IMR-90 (cell line): ENCODE data around the gene MOB2. TPM values are rescaled to one million over a fixed set of nuclear protein-coding genes. Genes with fewer than 3 reads are reported as not detected.

ENCODE experiments used
- ATAC-seq: fragments of 200-7000 bp; cut with Tn5 transposase; 2 replicates; pipeline ENCODE4 v1.9.1; 2020; ENCODE audit warnings: low read depth, mild to moderate bottlenecking, moderate library complexity
- BruUV-seq: library from RNA; stranded (reverse); fragments of 400-500 nt; replicated peaks from 2 replicates; lab custom pipeline; 2021; lab: Mats Ljungman, UMichigan
- CTCF ChIA-PET: fragments of 300-600 bp; formaldehyde crosslinking; extraction: SDS; loops from one replicate; lab custom pipeline; 2021; ENCODE audit warnings: antibody characterized with exemption; lab: Yijun Ruan, JAX
- POLR2A ChIA-PET: fragments of 300-600 bp; sonication (Branson Sonifier 250); formaldehyde crosslinking; loops from one replicate; lab custom pipeline; 2022; ENCODE audit warnings: antibody characterized with exemption; ENCODE audit not compliant: unreplicated experiment; lab: Charles Lee
- DNase-seq: peaks from one replicate; pipeline ENCODE4 v3.0.0; 2013
- H2AFZ ChIP-seq: replicated peaks from 2 replicates; pipeline ENCODE3; 2013; ENCODE audit warnings: low read length, mild to moderate bottlenecking; ENCODE audit not compliant: poor library complexity
- H2AK5ac ChIP-seq: 2 replicates; pipeline ENCODE4 v1.6.1; 2013; ENCODE audit warnings: low read depth, low read length, inconsistent platforms
- H2AK9ac ChIP-seq: replicated peaks from 2 replicates; pipeline ENCODE3; 2013; ENCODE audit warnings: mild to moderate bottlenecking, low read depth, low read length, moderate library complexity; ENCODE audit not compliant: poor library complexity
- H2BK120ac ChIP-seq: 2 replicates; pipeline ENCODE4 v1.6.1; 2013; ENCODE audit warnings: low read depth, low read length, inconsistent platforms
- H2BK15ac ChIP-seq: 3 replicates; pipeline ENCODE4 v1.6.1; 2013; ENCODE audit warnings: low read depth, low read length, inconsistent platforms
- H2BK20ac ChIP-seq: 2 replicates; pipeline ENCODE4 v1.6.1; 2013; ENCODE audit warnings: low read depth, mild to moderate bottlenecking, inconsistent platforms, low read length, moderate library complexity
- H2BK5ac ChIP-seq: 2 replicates; pipeline ENCODE4 v1.6.1; 2013; ENCODE audit warnings: mild to moderate bottlenecking, low read depth, low read length, inconsistent platforms; ENCODE audit not compliant: poor library complexity, severe bottlenecking
- H3K14ac ChIP-seq: replicated peaks from 2 replicates; pipeline ENCODE4 v1.6.1; 2013; ENCODE audit warnings: low read depth, low read length, inconsistent platforms
- H3K18ac ChIP-seq: 2 replicates; pipeline ENCODE4 v1.6.1; 2013; ENCODE audit warnings: low read depth, low read length, control low read depth
- H3K23ac ChIP-seq: 2 replicates; pipeline ENCODE4 v1.6.1; 2013; ENCODE audit warnings: low read depth, low read length, inconsistent platforms
- H3K27ac ChIP-seq: 2 replicates; pipeline ENCODE4 v1.5.1; 2013; ENCODE audit warnings: mild to moderate bottlenecking, control low read depth, low read length; ENCODE audit not compliant: insufficient read depth
- H3K27me3 ChIP-seq: 2 replicates; pipeline ENCODE4 v1.6.1; 2013; ENCODE audit warnings: low read length; ENCODE audit not compliant: control insufficient read depth, insufficient read depth
- H3K36me3 ChIP-seq: 2 replicates; pipeline ENCODE4 v1.6.1; 2013; ENCODE audit warnings: low read length, mixed read lengths; ENCODE audit not compliant: control insufficient read depth, insufficient read depth
- H3K4ac ChIP-seq: 2 replicates; pipeline ENCODE4 v1.6.1; 2013; ENCODE audit warnings: low read depth, low read length, inconsistent platforms
- H3K4me1 ChIP-seq: 2 replicates; pipeline ENCODE4 v1.6.1; 2013; ENCODE audit warnings: low read length, mixed read lengths; ENCODE audit not compliant: control insufficient read depth, insufficient read depth
- H3K4me2 ChIP-seq: 2 replicates; pipeline ENCODE4 v1.6.1; 2013; ENCODE audit warnings: low read depth, mild to moderate bottlenecking, control low read depth, low read length, moderate library complexity
- H3K4me3 ChIP-seq: 2 replicates; pipeline ENCODE4 v1.5.1; 2013; ENCODE audit warnings: low read depth, mild to moderate bottlenecking, control low read depth, low read length, moderate library complexity; ENCODE audit not compliant: insufficient read depth
- H3K56ac ChIP-seq: 2 replicates; pipeline ENCODE4 v1.6.1; 2013; ENCODE audit warnings: low read length, inconsistent platforms; ENCODE audit not compliant: insufficient read depth; ENCODE audit errors: extremely low read depth
- H3K79me1 ChIP-seq, 2 experiments: 2 replicates each; pipeline ENCODE4 v1.6.1; 2013; ENCODE audit warnings: low read length in 2 of 2, inconsistent platforms in 1 of 2, low read depth in 1 of 2
- H3K9ac ChIP-seq: 2 replicates; pipeline ENCODE4 v1.6.1; 2013; ENCODE audit warnings: low read depth, low read length, control low read depth
- H3K9me1 ChIP-seq: 2 replicates; pipeline ENCODE4 v1.6.1; 2013; ENCODE audit warnings: low read length, inconsistent platforms; ENCODE audit not compliant: insufficient read depth
- H3K9me3 ChIP-seq: 2 replicates; pipeline ENCODE4 v1.6.1; 2013; ENCODE audit warnings: low read length; ENCODE audit not compliant: control insufficient read depth, insufficient read depth
- H4K20me1 ChIP-seq: 2 replicates; pipeline ENCODE4 v1.6.1; 2013; ENCODE audit warnings: low read length, inconsistent platforms; ENCODE audit not compliant: insufficient read depth
- H4K5ac ChIP-seq: 2 replicates; pipeline ENCODE4 v1.6.1; 2013; ENCODE audit warnings: mild to moderate bottlenecking, low read depth, low read length, control low read depth
- H4K8ac ChIP-seq, 2 experiments: 2 replicates each; pipeline ENCODE4 v1.6.1; 2013; ENCODE audit warnings: low read depth in 2 of 2, low read length in 2 of 2, control low read depth in 1 of 2, inconsistent platforms in 1 of 2
- H4K91ac ChIP-seq: 2 replicates; pipeline ENCODE4 v1.6.1; 2013; ENCODE audit warnings: low read depth, low read length, inconsistent platforms; ENCODE audit not compliant: insufficient read depth
- CHD1 ChIP-seq: IDR thresholded peaks from 2 replicates; pipeline ENCODE4 v1.6.1; 2012; ENCODE audit warnings: low read depth, low read length, improper control_type of control experiment
- CTCF ChIP-seq: conservative IDR thresholded peaks from 2 replicates; pipeline ENCODE4 v1.5.1; 2012; ENCODE audit warnings: mild to moderate bottlenecking, low read depth, low read length, improper control_type of control experiment
- MXI1 ChIP-seq: IDR thresholded peaks from 2 replicates; pipeline ENCODE4 v1.6.1; 2012; ENCODE audit warnings: low read depth, mild to moderate bottlenecking, low read length, moderate library complexity, borderline replicate concordance
- RCOR1 ChIP-seq: IDR thresholded peaks from 2 replicates; pipeline ENCODE4 v1.6.1; 2012; ENCODE audit warnings: mild to moderate bottlenecking, low read length, improper control_type of control experiment; ENCODE audit not compliant: insufficient replicate concordance
- RFX5 ChIP-seq: IDR thresholded peaks from 2 replicates; pipeline ENCODE4 v1.8.0; 2012; ENCODE audit warnings: low read depth, mild to moderate bottlenecking, low read length, moderate library complexity
- USF2 ChIP-seq: fragments of 150-350 bp; IDR thresholded peaks from 2 replicates; pipeline ENCODE4 v1.6.1; 2017; ENCODE audit warnings: mild to moderate bottlenecking, antibody characterized with exemption, low read length, low read depth
- WGBS, 2 experiments: methylation state at CpG; one replicate each; pipeline versions ENCODE4 v1.1.5 to v1.1.7; 2013; ENCODE audit warnings: missing lambda C conversion rate in 2 of 2; ENCODE audit not compliant: insufficient read length in 1 of 2; ENCODE audit errors: extremely low coverage in 2 of 2; 5-methylcytosine and 5-hydroxymethylcytosine counted together
- dilution Hi-C: fragments of 300-500 bp; cut with HindIII; formaldehyde crosslinking; loops from one replicate; pipeline ENCODE4 v1.14.3; 2018; ENCODE audit warnings: low sequenced_read_pairs; ENCODE audit not compliant: unreplicated experiment
- in situ Hi-C: fragments of 300-500 bp; cut with MboI; formaldehyde crosslinking; loops from 3 replicates; pipeline ENCODE4 v1.14.3; 2019; ENCODE audit warnings: low sequenced_read_pairs, inconsistent platforms, mixed read lengths
- intact Hi-C: fragments of 100-400 bp; cut with micrococcal nuclease; formaldehyde crosslinking; loops from 2 replicates; pipeline ENCODE4 v1.10.0; 2022
- polyA plus RNA-seq, 3 experiments: library from polyadenylated mRNA; depleted of rRNA; stranded (reverse); fragments of >200 nt; gene quantifications; 2 replicates each; pipeline ENCODE4 v1.2.3, GENCODE V29; 2012; ENCODE audit warnings: low replicate concordance in 1 of 3
- total RNA-seq: library from RNA; depleted of rRNA; stranded (reverse); fragments of >200 nt; gene quantifications from 2 replicates; pipeline ENCODE4 v1.2.3, GENCODE V29; 2012

The MOB2 gene
- total and polyA plus RNA-seq, 2 of the 4 experiments (the other 2 are of a cell fraction): 23.7 to 36.2 TPM

DNA sequence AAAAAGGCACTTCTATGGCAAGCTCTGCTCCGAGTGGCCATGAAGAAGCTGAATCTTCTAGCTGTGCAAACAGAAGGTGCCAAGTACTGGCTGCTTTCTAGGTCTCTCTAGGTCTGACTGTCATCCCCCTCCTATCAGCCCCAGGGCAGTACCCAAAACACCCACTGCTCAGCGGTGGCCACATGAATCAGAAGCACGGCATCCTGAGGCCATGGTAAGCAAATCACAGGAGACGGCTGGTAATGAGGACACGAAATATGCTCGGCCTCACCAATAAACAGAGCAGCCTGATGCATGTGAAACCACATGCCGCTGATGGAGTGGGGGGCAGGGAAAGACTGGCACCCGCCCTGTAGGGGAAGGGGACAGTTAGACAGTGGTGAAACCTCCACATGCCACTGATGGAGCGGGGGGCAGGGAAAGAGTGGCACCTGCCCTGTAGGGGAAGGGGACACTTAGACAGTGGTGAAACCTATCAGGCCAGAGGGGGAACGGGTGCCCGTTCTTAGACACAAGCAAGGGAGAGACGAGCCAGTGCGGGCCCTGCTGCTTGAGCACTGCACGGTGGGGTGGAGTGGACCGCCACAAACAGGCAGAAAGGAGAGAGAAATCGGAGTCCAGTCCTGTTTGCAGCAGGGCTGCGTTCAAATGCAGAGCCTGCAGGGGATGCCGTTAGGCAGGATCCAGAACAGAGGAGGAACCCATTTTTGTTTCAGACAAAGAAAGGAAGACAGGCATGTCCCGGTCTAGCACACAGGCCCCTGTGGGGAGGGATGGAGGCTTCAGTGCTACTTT lies 29.9 kb upstream of the MOB2 start:
- intact Hi-C loops (no loop called here), dilution Hi-C loops (no loop called here), in situ Hi-C loops (loop anchor here (25.0 kb wide), 1 partner anchor 304 kb away; the partner anchor contains the start of gene MUC5B)
- H3K4me1 ChIP-seq: peaks cover 19% of the 10 kb centered on the region
- no peak for TF ChIP-seq RFX5
- TF ChIP-seq RCOR1: no peak
- no peak for TF ChIP-seq CHD1
- TF ChIP-seq USF2: peak; percentile 34; the same call in 1 of the 2 replicates
- 0 out of 2 replicates have a peak, but pooled peaks have one; percentile 11 for TF ChIP-seq CTCF
- 0 out of 2 replicates have a peak, but pooled peaks have one; percentile 39 for TF ChIP-seq MXI1
- no peaks in the 10 kb centered on the region for H3K9me3 ChIP-seq
- no peak overlapping the region for H3K4ac ChIP-seq
- ATAC-seq: peak; percentile 59
- H3K27me3 ChIP-seq: no peaks in the 10 kb centered on the region
- H2AFZ ChIP-seq: peak overlapping the region; percentile 40
- H3K56ac ChIP-seq: no peak overlapping the region
- H3K9me1 ChIP-seq: peaks cover 3% of the 10 kb centered on the region; the same call in 1 of the 2 replicates
- no peak overlapping the region for H3K18ac ChIP-seq
- H2AK5ac ChIP-seq: no peak overlapping the region; the same call in none of the 2 replicates
- no peak overlapping the region for H2BK15ac ChIP-seq
- POLR2A ChIA-PET: no interaction called here
- no peak overlapping the region for H3K4me2 ChIP-seq
- CTCF ChIA-PET: no interaction called here
- H3K9ac ChIP-seq: no peak overlapping the region
- no peaks in the 10 kb centered on the region for H3K36me3 ChIP-seq
- H4K20me1 ChIP-seq: peaks cover 89% of the 10 kb centered on the region
- H4K8ac ChIP-seq: no peak overlapping the region
- no peak overlapping the region for H4K91ac ChIP-seq
- no peak overlapping the region for H2BK120ac ChIP-seq
- DNase-seq: peak; percentile 61
- H2BK5ac ChIP-seq: peak overlapping the region; percentile 17
- no peak overlapping the region for H3K23ac ChIP-seq
- H4K5ac ChIP-seq: no peak overlapping the region
- H3K4me3 ChIP-seq: no peak overlapping the region
- 79% methylated on average over 12 of the region's 19 CpGs; no CpG with 5 or more reads in 1 of the 2 experiments for whole genome bisulfite sequencing, 2 experiments
- H3K27ac ChIP-seq: no peak overlapping the region
- H3K14ac ChIP-seq: no peak overlapping the region
- no peak overlapping the region for H2BK20ac ChIP-seq
- peaks cover 39 to 70% of the 10 kb centered on the region in 2 experiments for H3K79me1 ChIP-seq
- peak overlapping the region; percentile 46 for H2AK9ac ChIP-seq
- BruUV-seq: no TSS peak
